HCT116 (cell line): ENCODE data around the gene TMC8. TPM values are rescaled to one million over a fixed set of nuclear protein-coding genes. Genes with fewer than 3 reads are reported as not detected.

Experiments used
- ATAC-seq: fragments of 200-7000 bp; cut with Tn5 transposase; 2 replicates; pipeline ENCODE4 v1.9.1; 2020; ENCODE audit warnings: mild to moderate bottlenecking, moderate library complexity
- BruUV-seq: library from RNA; stranded (reverse); fragments of 400-500 nt; replicated peaks from 2 replicates; lab custom pipeline; 2021; lab: Mats Ljungman, UMichigan
- CTCF ChIA-PET: fragments of 300-600 bp; sonication (Branson Sonifier 250); formaldehyde crosslinking; loops from one replicate; lab custom pipeline; 2021; ENCODE audit warnings: antibody characterized with exemption; lab: Charles Lee
- POLR2A ChIA-PET: fragments of 300-600, 350-600 bp; sonication (Branson Sonifier 250); formaldehyde crosslinking; loops from one replicate; lab custom pipeline; 2021; ENCODE audit warnings: antibody characterized with exemption; lab: Charles Lee
- RAD21 ChIA-PET, 2 experiments: fragments of 300-600 bp; sonication (Branson Sonifier 250); formaldehyde crosslinking; loops; one replicate each; lab custom pipeline; 2023; ENCODE audit warnings: low total read pairs in 2 of 2; ENCODE audit not compliant: uncharacterized antibody in 2 of 2, unreplicated experiment in 2 of 2, low non-redundant PET in 1 of 2; lab: Charles Lee
- DNase-seq: peaks from one replicate; pipeline ENCODE4 v3.0.0-alpha.2; 2010; ENCODE audit warnings: low read depth, low spot score
- H2AFZ ChIP-seq: fragments of 200-600 bp; shearing (Covaris generic), sonication (generic); 2 replicates; pipeline ENCODE4 v1.6.1; 2017; ENCODE audit warnings: low read depth, mixed run types, mixed read lengths, antibody characterized with exemption, low read length; ENCODE audit not compliant: poor library complexity, severe bottlenecking
- H3K27ac ChIP-seq: 2 replicates; pipeline ENCODE4 v1.5.1; 2012; ENCODE audit warnings: low read depth, low read length
- H3K27me3 ChIP-seq: fragments of 200-600 bp; sonication (generic); 2 replicates; pipeline ENCODE4 v1.6.1; 2016; ENCODE audit warnings: mixed run types, low read length, mixed read lengths; ENCODE audit not compliant: insufficient read depth
- H3K36me3 ChIP-seq, 2 experiments: fragments of 200-500 bp in 1 of 2; fragments of 200-600 bp in 1 of 2; sonication (Bioruptor generic) in 1 of 2; sonication (generic) in 1 of 2; 2 replicates each; pipeline versions ENCODE4 v1.5.1 to v1.6.1; 2014 to 2016; ENCODE audit warnings: low read length in 2 of 2, inconsistent platforms in 1 of 2, mixed read lengths in 1 of 2, mixed run types in 1 of 2; ENCODE audit not compliant: insufficient read depth in 2 of 2, control insufficient read depth in 1 of 2
- H3K4me1 ChIP-seq, 2 experiments: fragments of 200-600 bp in 1 of 2; sonication (generic) in 1 of 2; 2 replicates each; pipeline versions ENCODE4 v1.5.1 to v1.6.1; 2012 to 2017; ENCODE audit warnings: low read length in 2 of 2, inconsistent platforms in 1 of 2, mild to moderate bottlenecking in 1 of 2, mixed read lengths in 1 of 2, mixed run types in 1 of 2, moderate library complexity in 1 of 2; ENCODE audit not compliant: insufficient read depth in 2 of 2, control insufficient read depth in 1 of 2
- H3K4me2 ChIP-seq: fragments of 200-600 bp; sonication (generic); 2 replicates; pipeline ENCODE4 v1.6.1; 2017; ENCODE audit warnings: mixed run types, low read length, mixed read lengths
- H3K4me3 ChIP-seq, 2 experiments: fragments of 200-600 bp in 1 of 2; sonication (generic) in 1 of 2; replicated peaks in 1 of 2; 2 replicates each; pipeline ENCODE4 v1.5.1; 2011 to 2016; ENCODE audit warnings: low read length in 2 of 2, control low read depth in 1 of 2, low read depth in 1 of 2, mild to moderate bottlenecking in 1 of 2, mixed read lengths in 1 of 2, mixed run types in 1 of 2
- H3K79me2 ChIP-seq: fragments of 200-600 bp; sonication (generic); 2 replicates; pipeline ENCODE4 v1.6.1; 2017; ENCODE audit warnings: mild to moderate bottlenecking, mixed run types, low read length, moderate library complexity, mixed read lengths; ENCODE audit not compliant: insufficient read depth
- H3K9ac ChIP-seq: fragments of 200-600 bp; sonication (generic); 2 replicates; pipeline ENCODE4 v1.6.1; 2016; ENCODE audit warnings: low read length, mixed read lengths
- H3K9me2 ChIP-seq: fragments of 200-600 bp; sonication (generic), shearing (Covaris generic); 2 replicates; pipeline ENCODE4 v1.6.1; 2017; ENCODE audit warnings: mixed run types, mild to moderate bottlenecking, moderate library complexity; ENCODE audit not compliant: insufficient read depth
- H3K9me3 ChIP-seq, 2 experiments: fragments of 200-500 bp in 1 of 2; fragments of 200-600 bp in 1 of 2; sonication (Bioruptor generic) in 1 of 2; sonication (generic) in 1 of 2; 2 replicates each; pipeline ENCODE4 v1.6.1; 2014 to 2017; ENCODE audit warnings: low read length in 2 of 2, mixed read lengths in 2 of 2, inconsistent platforms in 1 of 2, low read depth in 1 of 2, mild to moderate bottlenecking in 1 of 2, mixed run types in 1 of 2, moderate library complexity in 1 of 2; ENCODE audit not compliant: control insufficient read depth in 1 of 2, insufficient read depth in 1 of 2
- H4K20me1 ChIP-seq: fragments of 200-600 bp; sonication (generic), shearing (Covaris generic); 2 replicates; pipeline ENCODE4 v1.6.1; 2017; ENCODE audit warnings: mixed run types, mild to moderate bottlenecking, moderate library complexity; ENCODE audit not compliant: insufficient read depth
- EGR1 ChIP-seq: IDR thresholded peaks from 2 replicates; pipeline ENCODE4 v1.6.1; 2012; ENCODE audit warnings: low read depth
- ELF1 ChIP-seq: IDR thresholded peaks from 2 replicates; pipeline ENCODE4 v1.6.1; 2012; ENCODE audit warnings: low read depth, borderline replicate concordance
- EZH2phosphoT487 ChIP-seq: fragments of 200-600 bp; IDR thresholded peaks from 2 replicates; pipeline ENCODE4 v1.6.1; 2018; ENCODE audit warnings: antibody characterized with exemption, borderline replicate concordance
- POLR2A ChIP-seq: IDR thresholded peaks from 2 replicates; pipeline ENCODE4 v1.7.0; 2011; ENCODE audit warnings: borderline replicate concordance; ENCODE audit not compliant: insufficient read depth, insufficient read length; ENCODE audit errors: extremely low read depth
- POLR2AphosphoS5 ChIP-seq: IDR thresholded peaks from 2 replicates; pipeline ENCODE4 v1.6.1; 2011; ENCODE audit warnings: mild to moderate bottlenecking, low read depth, low read length, moderate library complexity
- RAD21 ChIP-seq: IDR thresholded peaks from 2 replicates; pipeline ENCODE4 v1.6.1; 2012; ENCODE audit warnings: low read depth, mild to moderate bottlenecking
- SIN3A ChIP-seq: IDR thresholded peaks from 2 replicates; pipeline ENCODE4 v1.6.1; 2012; ENCODE audit warnings: low read depth
- SP1 ChIP-seq: IDR thresholded peaks from 2 replicates; pipeline ENCODE4 v1.6.1; 2012; ENCODE audit warnings: low read depth
- TCF7L2 ChIP-seq: IDR thresholded peaks from 2 replicates; pipeline ENCODE4 v1.7.0; 2011; ENCODE audit warnings: borderline replicate concordance, inconsistent platforms; ENCODE audit not compliant: insufficient read depth, insufficient read length; ENCODE audit errors: extremely low read depth
- YY1 ChIP-seq: IDR thresholded peaks from 2 replicates; pipeline ENCODE4 v1.6.1; 2011; ENCODE audit warnings: low read length, low read depth, moderate library complexity, mild to moderate bottlenecking; ENCODE audit not compliant: insufficient replicate concordance; ENCODE audit errors: extremely low read depth
- ZFX ChIP-seq: fragments of 450-650 bp; IDR thresholded peaks from 2 replicates; pipeline ENCODE4 v1.6.1; 2017
- ZNF274 ChIP-seq: fragments of 200-500 bp; sonication (Bioruptor generic); IDR thresholded peaks from 2 replicates; pipeline ENCODE4 v1.6.1; 2014; ENCODE audit warnings: mild to moderate bottlenecking, low read depth, low read length, inconsistent platforms
- intact Hi-C: fragments of 100-400 bp; cut with micrococcal nuclease; formaldehyde crosslinking; loops from 2 replicates; pipeline ENCODE4 v1.10.0; 2022
- total RNA-seq: library from RNA; stranded (reverse); gene quantifications from one replicate; pipeline ENCODE4 v1.2.1, GENCODE V29; 2021; ENCODE audit not compliant: unreplicated experiment
- TF ChIP-seq, protein P1 (sequence below): IDR thresholded peaks from 2 replicates; pipeline ENCODE4 v1.6.1; 2012
- TF ChIP-seq, protein P2 (sequence below): IDR thresholded peaks from 2 replicates; pipeline ENCODE4 v1.6.1; 2012; ENCODE audit warnings: low read depth
- TF ChIP-seq, protein P3 (sequence below), 3 experiments: fragments of 200-600 bp in 1 of 3; sonication (generic) in 1 of 3; IDR thresholded peaks in 2 of 3; conservative IDR thresholded peaks in 1 of 3; 2 replicates each; pipeline ENCODE4 v1.5.1; 2012 to 2017; ENCODE audit warnings: low read depth in 2 of 3, low read length in 2 of 3, antibody characterized with exemption in 1 of 3, borderline replicate concordance in 1 of 3, control low read depth in 1 of 3, mild to moderate bottlenecking in 1 of 3, mixed read lengths in 1 of 3, mixed run types in 1 of 3, moderate library complexity in 1 of 3; ENCODE audit not compliant: insufficient read depth in 1 of 3

Gene TMC8
- total RNA-seq, 1 experiment from 2014 or later: 7.8 TPM

DNA sequence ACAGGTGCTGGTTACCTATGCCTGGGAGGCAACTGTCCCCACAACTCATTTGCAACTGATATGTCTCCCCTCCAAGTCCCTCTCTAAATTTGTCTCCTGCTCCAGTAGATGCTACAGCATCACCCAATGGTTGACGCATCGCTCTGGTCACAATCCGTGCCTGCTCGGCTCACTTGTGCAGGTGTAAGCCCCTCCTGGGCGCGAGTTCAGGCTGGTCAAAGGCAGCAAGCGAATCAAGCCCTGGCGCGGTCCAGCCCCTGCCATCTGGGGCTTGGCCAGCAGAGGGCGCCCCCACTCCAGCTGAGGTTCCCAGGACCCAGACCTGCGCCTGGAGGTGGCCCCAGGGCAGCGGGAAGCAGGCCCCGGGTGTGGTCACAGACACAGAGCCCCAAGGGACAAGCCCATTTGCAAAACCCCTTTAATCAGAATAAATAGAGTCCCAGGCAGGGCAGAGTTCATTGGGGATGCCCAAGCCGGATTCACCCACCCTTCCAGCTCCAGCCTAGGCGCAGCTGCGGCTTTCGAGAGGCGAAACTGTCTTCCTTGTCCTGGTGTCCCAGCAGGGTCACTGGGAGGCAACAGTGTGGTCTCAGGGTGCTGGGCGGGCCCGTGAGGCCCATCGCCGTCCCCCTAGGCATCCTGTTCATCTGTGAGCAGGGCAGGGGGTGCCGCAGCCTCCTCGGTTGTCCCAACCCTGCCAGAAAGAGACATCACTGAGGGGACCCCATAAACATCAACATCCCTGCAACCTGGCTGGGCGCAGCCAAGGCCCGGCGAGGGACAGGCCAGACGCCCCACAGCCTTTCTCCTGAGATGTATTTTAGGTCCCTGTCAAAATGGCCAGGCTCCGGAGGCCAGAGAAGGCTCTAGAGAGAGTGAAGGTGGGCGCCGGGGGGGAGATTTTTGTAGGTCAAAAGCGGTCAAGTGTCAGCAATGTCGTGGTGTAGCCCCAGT, 17.8 kb upstream of the TMC8 start (continued):
- TF ChIP-seq, protein P1, sequence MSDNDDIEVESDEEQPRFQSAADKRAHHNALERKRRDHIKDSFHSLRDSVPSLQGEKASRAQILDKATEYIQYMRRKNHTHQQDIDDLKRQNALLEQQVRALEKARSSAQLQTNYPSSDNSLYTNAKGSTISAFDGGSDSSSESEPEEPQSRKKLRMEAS: no peak

DNA sequence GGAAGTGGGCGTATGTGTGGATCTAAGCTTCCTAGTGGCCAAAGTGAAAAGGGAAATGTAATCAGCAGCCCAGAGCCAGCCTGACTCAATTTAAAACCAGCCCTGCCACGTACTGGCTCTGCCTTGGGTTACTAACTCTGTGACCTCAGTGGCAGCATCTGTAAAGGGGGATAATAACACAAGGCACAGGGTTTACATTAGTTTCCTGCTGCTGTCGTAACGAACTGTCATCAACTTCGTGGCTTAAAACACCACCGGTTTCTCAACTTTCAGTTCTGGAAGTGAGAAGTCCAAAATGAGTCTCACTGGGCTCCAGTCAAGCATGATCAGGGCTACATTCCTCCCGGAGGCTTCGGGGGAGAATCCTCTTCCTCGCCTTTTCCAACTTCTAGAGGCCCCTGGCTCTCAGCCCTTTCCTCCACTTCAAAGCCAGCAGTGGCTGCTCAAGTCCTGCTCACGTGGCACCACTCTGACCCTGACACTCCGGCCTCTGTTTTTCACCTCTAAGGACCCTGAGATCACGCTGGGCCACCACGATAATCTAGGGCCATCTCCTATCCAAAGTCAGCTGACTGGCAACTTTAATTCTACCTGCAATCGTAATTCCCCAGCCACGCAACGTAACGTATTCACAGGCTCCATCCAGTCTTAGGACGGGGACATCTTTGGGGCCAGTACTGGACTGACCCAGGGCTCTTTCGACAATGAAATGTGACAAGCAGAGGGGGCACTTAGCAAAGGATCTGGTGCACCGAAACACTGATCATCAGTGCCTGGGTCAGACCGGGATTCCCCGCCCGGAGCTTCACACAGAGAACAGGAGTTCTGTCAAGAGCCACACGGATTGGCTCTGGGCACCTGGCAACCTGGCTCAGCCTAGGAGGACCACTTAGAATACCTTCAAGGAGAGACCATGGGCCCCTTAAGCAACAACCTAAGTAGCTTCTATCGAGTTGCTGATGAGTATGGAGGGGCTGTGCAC, 16.5 kb upstream of the TMC8 start:
- Histone ChIP-seq H3K27me3 (no peaks in the 10 kb centered on the region), H3K9ac (no peak overlapping the region), H3K4me2 (no peak overlapping the region), H3K4me1 (peaks cover 0 to 4% of the 10 kb centered on the region in 2 experiments; a peak in 1 of 4 replicates), H3K9me3 (no peaks in the 10 kb centered on the region), H3K27ac (no peak overlapping the region), H3K9me2 (no peaks in the 10 kb centered on the region), H4K20me1 (no peaks in the 10 kb centered on the region), H3K79me2 (no peaks in the 10 kb centered on the region), H3K4me3 (no peak overlapping the region), H2AFZ (no peak overlapping the region), H3K36me3 (no peaks in the 10 kb centered on the region; a peak in 1 of 4 replicates)
- no peak for DNase-seq
- ATAC-seq: no peak
- CTCF ChIA-PET: interaction anchor here (0.9 to 2.9 kb wide), 4 partner anchors 61 to 137 kb away, joined by 3 to 17 read pairs (median 7); no protein-coding TSS in a partner anchor
- intact Hi-C loops: loop anchor here (10.0 kb wide), 1 partner anchor 311 kb away; no protein-coding TSS in a partner anchor
- RAD21 ChIA-PET: no interaction called here
- BruUV-seq: no TSS peak
- POLR2A ChIA-PET: interaction anchor here (1.2 kb wide), 1 partner anchor 14 kb away, joined by 3 read pairs; no protein-coding TSS in a partner anchor
- TF ChIP-seq ZNF274 (no peak), RAD21 (no peak), YY1 (no peak), ZFX (no peak), EZH2phosphoT487 (no peak), SP1 (no peak), POLR2AphosphoS5 (no peak; the same call in 1 of the 2 replicates), EGR1 (no peak), TCF7L2 (no peak), ELF1 (no peak), SIN3A (no peak), POLR2A (no peak)
- TF ChIP-seq, protein P1: no peak
- TF ChIP-seq, protein P2, sequence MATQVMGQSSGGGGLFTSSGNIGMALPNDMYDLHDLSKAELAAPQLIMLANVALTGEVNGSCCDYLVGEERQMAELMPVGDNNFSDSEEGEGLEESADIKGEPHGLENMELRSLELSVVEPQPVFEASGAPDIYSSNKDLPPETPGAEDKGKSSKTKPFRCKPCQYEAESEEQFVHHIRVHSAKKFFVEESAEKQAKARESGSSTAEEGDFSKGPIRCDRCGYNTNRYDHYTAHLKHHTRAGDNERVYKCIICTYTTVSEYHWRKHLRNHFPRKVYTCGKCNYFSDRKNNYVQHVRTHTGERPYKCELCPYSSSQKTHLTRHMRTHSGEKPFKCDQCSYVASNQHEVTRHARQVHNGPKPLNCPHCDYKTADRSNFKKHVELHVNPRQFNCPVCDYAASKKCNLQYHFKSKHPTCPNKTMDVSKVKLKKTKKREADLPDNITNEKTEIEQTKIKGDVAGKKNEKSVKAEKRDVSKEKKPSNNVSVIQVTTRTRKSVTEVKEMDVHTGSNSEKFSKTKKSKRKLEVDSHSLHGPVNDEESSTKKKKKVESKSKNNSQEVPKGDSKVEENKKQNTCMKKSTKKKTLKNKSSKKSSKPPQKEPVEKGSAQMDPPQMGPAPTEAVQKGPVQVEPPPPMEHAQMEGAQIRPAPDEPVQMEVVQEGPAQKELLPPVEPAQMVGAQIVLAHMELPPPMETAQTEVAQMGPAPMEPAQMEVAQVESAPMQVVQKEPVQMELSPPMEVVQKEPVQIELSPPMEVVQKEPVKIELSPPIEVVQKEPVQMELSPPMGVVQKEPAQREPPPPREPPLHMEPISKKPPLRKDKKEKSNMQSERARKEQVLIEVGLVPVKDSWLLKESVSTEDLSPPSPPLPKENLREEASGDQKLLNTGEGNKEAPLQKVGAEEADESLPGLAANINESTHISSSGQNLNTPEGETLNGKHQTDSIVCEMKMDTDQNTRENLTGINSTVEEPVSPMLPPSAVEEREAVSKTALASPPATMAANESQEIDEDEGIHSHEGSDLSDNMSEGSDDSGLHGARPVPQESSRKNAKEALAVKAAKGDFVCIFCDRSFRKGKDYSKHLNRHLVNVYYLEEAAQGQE: no peak
- TF ChIP-seq, protein P3, sequence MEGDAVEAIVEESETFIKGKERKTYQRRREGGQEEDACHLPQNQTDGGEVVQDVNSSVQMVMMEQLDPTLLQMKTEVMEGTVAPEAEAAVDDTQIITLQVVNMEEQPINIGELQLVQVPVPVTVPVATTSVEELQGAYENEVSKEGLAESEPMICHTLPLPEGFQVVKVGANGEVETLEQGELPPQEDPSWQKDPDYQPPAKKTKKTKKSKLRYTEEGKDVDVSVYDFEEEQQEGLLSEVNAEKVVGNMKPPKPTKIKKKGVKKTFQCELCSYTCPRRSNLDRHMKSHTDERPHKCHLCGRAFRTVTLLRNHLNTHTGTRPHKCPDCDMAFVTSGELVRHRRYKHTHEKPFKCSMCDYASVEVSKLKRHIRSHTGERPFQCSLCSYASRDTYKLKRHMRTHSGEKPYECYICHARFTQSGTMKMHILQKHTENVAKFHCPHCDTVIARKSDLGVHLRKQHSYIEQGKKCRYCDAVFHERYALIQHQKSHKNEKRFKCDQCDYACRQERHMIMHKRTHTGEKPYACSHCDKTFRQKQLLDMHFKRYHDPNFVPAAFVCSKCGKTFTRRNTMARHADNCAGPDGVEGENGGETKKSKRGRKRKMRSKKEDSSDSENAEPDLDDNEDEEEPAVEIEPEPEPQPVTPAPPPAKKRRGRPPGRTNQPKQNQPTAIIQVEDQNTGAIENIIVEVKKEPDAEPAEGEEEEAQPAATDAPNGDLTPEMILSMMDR (IDR thresholded peaks at IDR 0.05 in 2 of 3, conservative IDR thresholded peaks at IDR 0.05 in 1 of 3; ENCODE audit: borderline replicate concordance in 1 of 3, insufficient read depth in 1 of 3, low read depth in 2 of 3, low read length in 2 of 3): no peak
